Renal cortical epithelial cell (primary cell): ENCODE results near the gene DEFB114. TPM values are rescaled to one million over a fixed set of nuclear protein-coding genes. Genes with fewer than 3 reads are reported as not detected.

ENCODE experiments used
- DNase-seq: peaks from one replicate; pipeline ENCODE4 v3.0.0-alpha.2; 2011; ENCODE audit warnings: low read depth
- total RNA-seq: library from RNA; depleted of rRNA; stranded (reverse); fragments of >200 nt; gene quantifications from 2 replicates; pipeline ENCODE4 v1.2.3, GENCODE V29; 2014

Gene DEFB114
- total RNA-seq, 1 donor from 2014 or later, result not detected

GRCh38 chr6:49935387-49935786, 28.6 kb downstream of the DEFB114 start:
- DNase-seq, result no peak

- no peak for DNase-seq
Measured at GRCh38 chr6:49934770-49935169, 29.2 kb downstream of the DEFB114 start.

- no peak for DNase-seq
Measured at GRCh38 chr6:49933526-49933925, 30.4 kb downstream of the DEFB114 start.

- no peak for DNase-seq
Measured at GRCh38 chr6:49929340-49929739, 34.6 kb downstream of the DEFB114 start.

- DNase-seq, result no peak
Measured at GRCh38 chr6:49923826-49924225, 40.1 kb downstream of the DEFB114 start.

GRCh38 chr6:49919935-49920644, 43.9 kb downstream of the DEFB114 start:
- no peak for DNase-seq

GRCh38 chr6:49919261-49919660, 44.7 kb downstream of the DEFB114 start:
- no peak for DNase-seq

GRCh38 chr6:49918787-49919186, 45.2 kb downstream of the DEFB114 start:
- no peak for DNase-seq

- no peak for DNase-seq
Measured at GRCh38 chr6:49915035-49915434, 48.9 kb downstream of the DEFB114 start.

GRCh38 chr6:49913636-49914375, 50.2 kb downstream of the DEFB114 start:
- no peak for DNase-seq

GRCh38 chr6:49912196-49912595, 51.8 kb downstream of the DEFB114 start:
- no peak for DNase-seq

GRCh38 chr6:49911252-49911651, 52.7 kb downstream of the DEFB114 start:
- DNase-seq, result no peak

Other genes with a start within 250 kb of the DEFB114 start
- not detected in 2 replicates for gene CRISP3, start 219.8 kb downstream of the DEFB114 start, total RNA-seq
- not detected in 2 replicates for gene PGK2, start 176.9 kb downstream of the DEFB114 start, total RNA-seq
- gene CRISP1, start 97.6 kb downstream of the DEFB114 start, total RNA-seq, result not detected in 2 replicates
- gene DEFB113, start 5.5 kb upstream of the DEFB114 start, total RNA-seq, result not detected in 2 replicates
- gene DEFB110, start 57.8 kb upstream of the DEFB114 start, total RNA-seq, result not detected in 2 replicates
- gene DEFB112, start 85.8 kb upstream of the DEFB114 start, total RNA-seq, result not detected in 2 replicates